CD14-positive monocyte (primary cell): ENCODE results near the gene PARVB. TPM values are rescaled to one million over a fixed set of nuclear protein-coding genes. Genes with fewer than 3 reads are reported as not detected.

Experiments
- DNase-seq, 3 donors: peaks; one replicate each; pipeline ENCODE4 v3.0.0-alpha.2; 2011 to 2022
- H2AFZ ChIP-seq: 2 replicates; pipeline ENCODE4 v1.6.0; 2012; ENCODE audit warnings: mild to moderate bottlenecking, low read depth, low read length, inconsistent platforms; ENCODE audit not compliant: insufficient read depth, poor library complexity, severe bottlenecking
- H3K27ac ChIP-seq, 2 donors: 1 replicate in 1 of 2; 2 replicates in 1 of 2; pipeline ENCODE4 v1.5.1; 2012 to 2013; ENCODE audit warnings: low read length in 2 of 2, control low read depth in 1 of 2, inconsistent platforms in 1 of 2, low read depth in 1 of 2, mild to moderate bottlenecking in 1 of 2
- H3K27me3 ChIP-seq, 2 donors: one replicate each; pipeline versions ENCODE4 v1.6.0 to v1.6.1; 2011 to 2013; ENCODE audit warnings: low read length in 2 of 2; ENCODE audit not compliant: control insufficient read depth in 2 of 2, insufficient read depth in 2 of 2
- H3K36me3 ChIP-seq, 2 donors: replicated peaks in 1 of 2; 1 replicate in 1 of 2; 2 replicates in 1 of 2; pipeline versions ENCODE4 v1.5.1 to v1.6.1; 2012 to 2013; ENCODE audit warnings: low read length in 2 of 2, control low read depth in 1 of 2, inconsistent platforms in 1 of 2, mild to moderate bottlenecking in 1 of 2; ENCODE audit not compliant: insufficient read depth in 2 of 2, control insufficient read depth in 1 of 2
- H3K4me1 ChIP-seq, 2 donors: 1 replicate in 1 of 2; 2 replicates in 1 of 2; pipeline versions ENCODE4 v1.5.1 to v1.6.1; 2012 to 2013; ENCODE audit warnings: low read length in 2 of 2, control low read depth in 1 of 2, inconsistent platforms in 1 of 2, mild to moderate bottlenecking in 1 of 2, moderate library complexity in 1 of 2; ENCODE audit not compliant: insufficient read depth in 2 of 2, control insufficient read depth in 1 of 2
- H3K4me2 ChIP-seq: replicated peaks from 2 replicates; pipeline ENCODE3; 2012; ENCODE audit warnings: low read length, moderate library complexity, mild to moderate bottlenecking; ENCODE audit not compliant: poor library complexity, severe bottlenecking; ENCODE audit errors: extremely low read depth
- H3K4me3 ChIP-seq, 3 experiments: fragments of 200-600 bp in 1 of 3; sonication (generic) in 1 of 3; replicated peaks in 1 of 3; 1 replicate in 2 of 3; 2 replicates in 1 of 3; pipeline ENCODE4 v1.5.1; 2011 to 2013; ENCODE audit warnings: low read length in 3 of 3, mild to moderate bottlenecking in 3 of 3, control low read depth in 2 of 3, low read depth in 2 of 3, inconsistent platforms in 1 of 3, moderate library complexity in 1 of 3
- H3K79me2 ChIP-seq: 2 replicates; pipeline ENCODE4 v1.6.0; 2012; ENCODE audit warnings: mild to moderate bottlenecking, control low read depth, inconsistent platforms, low read length, moderate library complexity; ENCODE audit not compliant: insufficient read depth
- H3K9ac ChIP-seq: 2 replicates; pipeline ENCODE4 v1.6.0; 2017; ENCODE audit warnings: low read length, mild to moderate bottlenecking; ENCODE audit not compliant: insufficient read depth, poor library complexity, severe bottlenecking
- H3K9me3 ChIP-seq, 2 donors: replicated peaks in 1 of 2; 1 replicate in 1 of 2; 2 replicates in 1 of 2; pipeline versions ENCODE4 v1.5.1 to v1.6.1; 2012 to 2013; ENCODE audit warnings: low read length in 2 of 2, control low read depth in 1 of 2; ENCODE audit not compliant: control insufficient read depth in 1 of 2, insufficient read depth in 1 of 2
- H4K20me1 ChIP-seq: 2 replicates; pipeline ENCODE4 v1.6.0; 2012; ENCODE audit warnings: mild to moderate bottlenecking, low read length, control low read depth, moderate library complexity; ENCODE audit not compliant: insufficient read depth
- H3K27ac Mint-ChIP-seq, 7 donors: one replicate each; pipeline ENCODE4 v1.8.0; 2020; ENCODE audit warnings: mild to moderate bottlenecking in 7 of 7, mixed read lengths in 7 of 7, moderate library complexity in 6 of 7, inconsistent platforms in 2 of 7
- H3K27me3 Mint-ChIP-seq, 3 donors: one replicate each; pipeline ENCODE4 v1.8.0; 2021 to 2022; ENCODE audit warnings: low read depth in 3 of 3, mild to moderate bottlenecking in 3 of 3, mixed read lengths in 3 of 3, moderate library complexity in 3 of 3, inconsistent platforms in 1 of 3
- H3K36me3 Mint-ChIP-seq, 2 donors: one replicate each; pipeline ENCODE4 v1.8.0; 2020; ENCODE audit warnings: mixed read lengths in 2 of 2, inconsistent platforms in 1 of 2, mild to moderate bottlenecking in 1 of 2
- H3K4me1 Mint-ChIP-seq: one replicate; pipeline ENCODE4 v1.8.0; 2020; ENCODE audit warnings: mild to moderate bottlenecking, mixed read lengths
- H3K4me3 Mint-ChIP-seq, 2 donors: one replicate each; pipeline ENCODE4 v1.8.0; 2020; ENCODE audit warnings: mild to moderate bottlenecking in 2 of 2, mixed read lengths in 2 of 2, moderate library complexity in 1 of 2
- H3K9me3 Mint-ChIP-seq, 7 donors: one replicate each; pipeline ENCODE4 v1.8.0; 2020 to 2022; ENCODE audit warnings: mixed read lengths in 7 of 7, mild to moderate bottlenecking in 6 of 7, moderate library complexity in 6 of 7, inconsistent platforms in 2 of 7
- CTCF ChIP-seq: fragments of 200-600 bp; IDR thresholded peaks from one replicate; pipeline ENCODE4 v1.8.0; 2022; ENCODE audit warnings: antibody characterized with exemption, mild to moderate bottlenecking
- WGBS: methylation state at CpG from one replicate; pipeline ENCODE4 v1.1.5; 2013; ENCODE audit warnings: missing lambda C conversion rate; ENCODE audit not compliant: insufficient coverage; 5-methylcytosine and 5-hydroxymethylcytosine counted together
- intact Hi-C, 2 donors: fragments of 100-400 bp; cut with micrococcal nuclease; formaldehyde crosslinking; loops; one replicate each; pipeline versions ENCODE4 v1.15.0 to v1.15.1; 2023
- polyA plus RNA-seq, 3 donors: library from polyadenylated mRNA; depleted of rRNA in 1 of 3; unstranded in 2 of 3; stranded (reverse) in 1 of 3; fragments of 300-500 nt in 2 of 3; fragments of >200 nt in 1 of 3; fragmentation: Illumina TruSeq in 2 of 3; gene quantifications; 1 replicate in 2 of 3; 2 replicates in 1 of 3; pipeline ENCODE4 v1.2.3, GENCODE V29; 2012 to 2021

Gene PARVB
- polyA plus RNA-seq, 3 donors: 13.4 to 38.5 (median 17.9) TPM

GRCh38 chr22:44167501-44167900 is 143.4 kb downstream of the PARVB start:
- Histone ChIP-seq H3K36me3 (peaks cover 2 to 26% of the 10 kb centered on the region in 2 donors), H3K27me3 (no peaks in the 10 kb centered on the region), H3K4me2 (no peak overlapping the region), H3K79me2 (no peaks in the 10 kb centered on the region), H2AFZ (no peak overlapping the region), H3K9ac (no peak overlapping the region), H4K20me1 (no peaks in the 10 kb centered on the region), H3K4me1 (peaks cover 17% of the 10 kb centered on the region in 2 donors), H3K9me3 (no peaks in the 10 kb centered on the region), H3K4me3 (no peak overlapping the region), H3K27ac (no peak overlapping the region)
- Mint-ChIP-seq H3K4me1 (peaks cover 19% of the 10 kb centered on the region), H3K27me3 (peaks cover 0 to 2% (median 0%) of the 10 kb centered on the region in 3 donors), H3K27ac (peak overlapping the region in 2 of 7 donors; percentile 59 to 74), H3K36me3 (peaks cover 21 to 45% of the 10 kb centered on the region in 2 donors), H3K4me3 (no peak overlapping the region), H3K9me3 (no peaks in the 10 kb centered on the region)
- 84% methylated on average over 2 of the region's 12 CpGs for WGBS
- intact Hi-C loops: no loop called here
- no peak for TF ChIP-seq CTCF
- no peak for DNase-seq

GRCh38 chr22:44168206-44168605 is 144.1 kb downstream of the PARVB start:
- Histone ChIP-seq H4K20me1 (no peaks in the 10 kb centered on the region), H3K9ac (no peak overlapping the region), H3K36me3 (peaks cover 2 to 26% of the 10 kb centered on the region in 2 donors), H3K4me1 (peaks cover 24% of the 10 kb centered on the region in 2 donors), H2AFZ (no peak overlapping the region), H3K4me2 (no peak overlapping the region), H3K4me3 (no peak overlapping the region), H3K27me3 (no peaks in the 10 kb centered on the region), H3K79me2 (no peaks in the 10 kb centered on the region), H3K27ac (no peak overlapping the region), H3K9me3 (no peaks in the 10 kb centered on the region)
- peaks cover 26% of the 10 kb centered on the region for H3K4me1 Mint-ChIP-seq
- DNase-seq: no peak
- peaks cover 21 to 45% of the 10 kb centered on the region in 2 donors for H3K36me3 Mint-ChIP-seq
- H3K9me3 Mint-ChIP-seq: no peaks in the 10 kb centered on the region
- no peak overlapping the region for H3K4me3 Mint-ChIP-seq
- peaks cover 0 to 2% (median 0%) of the 10 kb centered on the region in 3 donors for H3K27me3 Mint-ChIP-seq
- H3K27ac Mint-ChIP-seq: peak overlapping the region in 3 of 7 donors; percentile 13 to 59 (median 45)
- intact Hi-C loops: no loop called here
- TF ChIP-seq CTCF: no peak
- 87% methylated on average over 12 of the region's 13 CpGs for WGBS
